ENCODE measurements around the gene LAMA1.

The LAMA1 gene

GRCh38 chr18:6962571-6963451 is 154.8 kb downstream of the LAMA1 start:
- no peaks in the 10 kb centered on the region for H3K27me3 ChIP-seq (ENCODE audit: control insufficient read depth, insufficient read depth, low read length)
- H3K4me3 ChIP-seq (ENCODE audit: low read length), result no peak overlapping the region

GRCh38 chr18:6961331-6961730 is 156.3 kb downstream of the LAMA1 start:
- Histone ChIP-seq H3K36me3 (ENCODE audit: control insufficient read depth, insufficient read depth, low read length) (no peaks in the 10 kb centered on the region), H3K27me3 (ENCODE audit: control insufficient read depth, insufficient read depth, low read length) (no peaks in the 10 kb centered on the region), H3K9ac (ENCODE audit: low read length) (no peak overlapping the region), H3K4me1 (ENCODE audit: control insufficient read depth, insufficient read depth, low read length) (no peaks in the 10 kb centered on the region), H3K4me3 (ENCODE audit: low read length) (no peak overlapping the region), H3K9me3 (ENCODE audit: control insufficient read depth, low read length) (no peaks in the 10 kb centered on the region)

More at GRCh38 chr18:6962571-6963451, 154.8 kb downstream of the LAMA1 start:
- no peak overlapping the region for H3K9ac ChIP-seq (ENCODE audit: low read length)
- no peaks in the 10 kb centered on the region for H3K4me1 ChIP-seq (ENCODE audit: control insufficient read depth, insufficient read depth, low read length)
- H3K9me3 ChIP-seq (ENCODE audit: control insufficient read depth, low read length), result no peaks in the 10 kb centered on the region
- H3K36me3 ChIP-seq (ENCODE audit: control insufficient read depth, insufficient read depth, low read length), result no peaks in the 10 kb centered on the region

GRCh38 chr18:6960656-6961055 is 156.9 kb downstream of the LAMA1 start:
- Histone ChIP-seq H3K4me1 (ENCODE audit: control insufficient read depth, insufficient read depth, low read length) (no peaks in the 10 kb centered on the region), H3K4me3 (ENCODE audit: low read length) (no peak overlapping the region), H3K9ac (ENCODE audit: low read length) (no peak overlapping the region), H3K36me3 (ENCODE audit: control insufficient read depth, insufficient read depth, low read length) (no peaks in the 10 kb centered on the region), H3K9me3 (ENCODE audit: control insufficient read depth, low read length) (no peaks in the 10 kb centered on the region), H3K27me3 (ENCODE audit: control insufficient read depth, insufficient read depth, low read length) (no peaks in the 10 kb centered on the region)

- H3K9me3 ChIP-seq (ENCODE audit: control insufficient read depth, low read length), result no peaks in the 10 kb centered on the region
- H3K9ac ChIP-seq (ENCODE audit: low read length), result no peak overlapping the region
- H3K36me3 ChIP-seq (ENCODE audit: control insufficient read depth, insufficient read depth, low read length), result no peaks in the 10 kb centered on the region
- H3K4me1 ChIP-seq (ENCODE audit: control insufficient read depth, insufficient read depth, low read length), result no peaks in the 10 kb centered on the region
- no peak overlapping the region for H3K4me3 ChIP-seq (ENCODE audit: low read length)
- no peaks in the 10 kb centered on the region for H3K27me3 ChIP-seq (ENCODE audit: control insufficient read depth, insufficient read depth, low read length)
Observed at GRCh38 chr18:6960124-6960523, 157.5 kb downstream of the LAMA1 start.

GRCh38 chr18:6959110-6959509 is 158.5 kb downstream of the LAMA1 start:
- H3K4me1 ChIP-seq (ENCODE audit: control insufficient read depth, insufficient read depth, low read length), result no peaks in the 10 kb centered on the region
- no peaks in the 10 kb centered on the region for H3K27me3 ChIP-seq (ENCODE audit: control insufficient read depth, insufficient read depth, low read length)

GRCh38 chr18:6956999-6957398 is 160.6 kb downstream of the LAMA1 start:
- Histone ChIP-seq H3K36me3 (ENCODE audit: control insufficient read depth, insufficient read depth, low read length) (no peaks in the 10 kb centered on the region), H3K4me3 (ENCODE audit: low read length) (no peak overlapping the region), H3K4me1 (ENCODE audit: control insufficient read depth, insufficient read depth, low read length) (no peaks in the 10 kb centered on the region), H3K9me3 (ENCODE audit: control insufficient read depth, low read length) (no peaks in the 10 kb centered on the region), H3K27me3 (ENCODE audit: control insufficient read depth, insufficient read depth, low read length) (no peaks in the 10 kb centered on the region), H3K9ac (ENCODE audit: low read length) (no peak overlapping the region)

More at GRCh38 chr18:6959110-6959509, 158.5 kb downstream of the LAMA1 start:
- Histone ChIP-seq H3K4me3 (ENCODE audit: low read length) (no peak overlapping the region), H3K9me3 (ENCODE audit: control insufficient read depth, low read length) (no peaks in the 10 kb centered on the region), H3K36me3 (ENCODE audit: control insufficient read depth, insufficient read depth, low read length) (no peaks in the 10 kb centered on the region), H3K9ac (ENCODE audit: low read length) (no peak overlapping the region)

- no peak overlapping the region for H3K9ac ChIP-seq (ENCODE audit: low read length)
- H3K4me3 ChIP-seq (ENCODE audit: low read length), result no peak overlapping the region
- no peaks in the 10 kb centered on the region for H3K9me3 ChIP-seq (ENCODE audit: control insufficient read depth, low read length)
- no peaks in the 10 kb centered on the region for H3K27me3 ChIP-seq (ENCODE audit: control insufficient read depth, insufficient read depth, low read length)
- H3K36me3 ChIP-seq (ENCODE audit: control insufficient read depth, insufficient read depth, low read length), result no peaks in the 10 kb centered on the region
- H3K4me1 ChIP-seq (ENCODE audit: control insufficient read depth, insufficient read depth, low read length), result no peaks in the 10 kb centered on the region
Observed at GRCh38 chr18:6956495-6956894, 161.1 kb downstream of the LAMA1 start.

- Histone ChIP-seq H3K9me3 (ENCODE audit: control insufficient read depth, low read length) (no peaks in the 10 kb centered on the region), H3K9ac (ENCODE audit: low read length) (no peak overlapping the region), H3K4me3 (ENCODE audit: low read length) (no peak overlapping the region), H3K4me1 (ENCODE audit: control insufficient read depth, insufficient read depth, low read length) (no peaks in the 10 kb centered on the region), H3K27me3 (ENCODE audit: control insufficient read depth, insufficient read depth, low read length) (no peaks in the 10 kb centered on the region), H3K36me3 (ENCODE audit: control insufficient read depth, insufficient read depth, low read length) (no peaks in the 10 kb centered on the region)
Observed at GRCh38 chr18:6955304-6955703, 162.3 kb downstream of the LAMA1 start.

GRCh38 chr18:6954501-6954900 is 163.1 kb downstream of the LAMA1 start:
- H3K4me1 ChIP-seq (ENCODE audit: control insufficient read depth, insufficient read depth, low read length), result peaks cover 8% of the 10 kb centered on the region
- H3K36me3 ChIP-seq (ENCODE audit: control insufficient read depth, insufficient read depth, low read length), result no peaks in the 10 kb centered on the region
- H3K27me3 ChIP-seq (ENCODE audit: control insufficient read depth, insufficient read depth, low read length), result no peaks in the 10 kb centered on the region
- H3K4me3 ChIP-seq (ENCODE audit: low read length), result no peak overlapping the region
- no peak overlapping the region for H3K9ac ChIP-seq (ENCODE audit: low read length)
- no peaks in the 10 kb centered on the region for H3K9me3 ChIP-seq (ENCODE audit: control insufficient read depth, low read length)

GRCh38 chr18:6951336-6952090 is 166.1 kb downstream of the LAMA1 start:
- H3K9me3 ChIP-seq (ENCODE audit: control insufficient read depth, low read length), result no peaks in the 10 kb centered on the region
- H3K36me3 ChIP-seq (ENCODE audit: control insufficient read depth, insufficient read depth, low read length), result no peaks in the 10 kb centered on the region
- peaks cover 19% of the 10 kb centered on the region for H3K4me1 ChIP-seq (ENCODE audit: control insufficient read depth, insufficient read depth, low read length)
- H3K4me3 ChIP-seq (ENCODE audit: low read length), result no peak overlapping the region
- no peaks in the 10 kb centered on the region for H3K27me3 ChIP-seq (ENCODE audit: control insufficient read depth, insufficient read depth, low read length)
- no peak overlapping the region for H3K9ac ChIP-seq (ENCODE audit: low read length)

GRCh38 chr18:6950641-6951040 is 167.0 kb downstream of the LAMA1 start:
- Histone ChIP-seq H3K9me3 (ENCODE audit: control insufficient read depth, low read length) (no peaks in the 10 kb centered on the region), H3K9ac (ENCODE audit: low read length) (no peak overlapping the region), H3K27me3 (ENCODE audit: control insufficient read depth, insufficient read depth, low read length) (no peaks in the 10 kb centered on the region), H3K4me3 (ENCODE audit: low read length) (no peak overlapping the region), H3K36me3 (ENCODE audit: control insufficient read depth, insufficient read depth, low read length) (no peaks in the 10 kb centered on the region), H3K4me1 (ENCODE audit: control insufficient read depth, insufficient read depth, low read length) (peaks cover 19% of the 10 kb centered on the region)

Data from mucosa of stomach (tissue), 1 donor.